MM.1S (cell line): ENCODE results near the gene C12orf56.
A peak's percentile ranks its signal among the peaks of the same experiment; 100 is the strongest.

Source experiments
- DNase-seq: peaks from one replicate; pipeline ENCODE4 v3.0.0-alpha.2; 2015
- H2AFZ ChIP-seq: fragments of 300-600 bp; sonication (generic); 2 replicates; pipeline ENCODE4 v1.6.0; 2016; ENCODE audit warnings: antibody characterized with exemption, low read length
- H3F3A ChIP-seq: fragments of 300-600 bp; sonication (generic); 2 replicates; pipeline ENCODE4 v1.6.1; 2016; ENCODE audit warnings: mild to moderate bottlenecking, antibody characterized with exemption, low read length, moderate library complexity, mixed read lengths; ENCODE audit not compliant: insufficient read depth
- H3K27ac ChIP-seq: fragments of 300-600 bp; sonication (generic); 2 replicates; pipeline ENCODE4 v1.5.1; 2016; ENCODE audit warnings: mild to moderate bottlenecking, low read length
- H3K27me3 ChIP-seq: fragments of 300-600 bp; sonication (generic); replicated peaks from 2 replicates; pipeline ENCODE4 v1.6.0; 2016; ENCODE audit warnings: low read length; ENCODE audit not compliant: insufficient read depth
- H3K36me3 ChIP-seq: fragments of 300-600 bp; sonication (generic); replicated peaks from 2 replicates; pipeline ENCODE4 v1.6.1; 2016; ENCODE audit warnings: mild to moderate bottlenecking, low read length, mixed read lengths; ENCODE audit not compliant: insufficient read depth
- H3K4me1 ChIP-seq: fragments of 300-600 bp; sonication (generic); 2 replicates; pipeline ENCODE4 v1.6.1; 2016; ENCODE audit warnings: low read length, mixed read lengths
- H3K4me2 ChIP-seq: fragments of 300-600 bp; sonication (generic); 2 replicates; pipeline ENCODE4 v1.6.0; 2016; ENCODE audit warnings: low read depth, low read length
- H3K4me3 ChIP-seq: fragments of 300-600 bp; sonication (generic); 2 replicates; pipeline ENCODE4 v1.5.1; 2016; ENCODE audit warnings: low read length, mixed read lengths
- H3K79me2 ChIP-seq: fragments of 300-600 bp; sonication (generic); 2 replicates; pipeline ENCODE4 v1.6.1; 2016; ENCODE audit warnings: mixed run types, low read length, mixed read lengths
- H3K9ac ChIP-seq: fragments of 300-600 bp; sonication (generic); 2 replicates; pipeline ENCODE4 v1.6.1; 2016; ENCODE audit warnings: low read length, mixed read lengths
- H3K9me2 ChIP-seq: fragments of 300-600 bp; sonication (generic); replicated peaks from 2 replicates; pipeline ENCODE4 v1.6.1; 2016; ENCODE audit warnings: mild to moderate bottlenecking, low read length, mixed read lengths; ENCODE audit not compliant: insufficient read depth
- H3K9me3 ChIP-seq: fragments of 300-600 bp; sonication (generic); replicated peaks from 2 replicates; pipeline ENCODE4 v1.6.1; 2016; ENCODE audit warnings: mild to moderate bottlenecking, low read length, mixed read lengths; ENCODE audit not compliant: insufficient read depth
- H4K20me1 ChIP-seq: fragments of 300-600 bp; sonication (generic); 2 replicates; pipeline ENCODE4 v1.6.1; 2016; ENCODE audit warnings: mild to moderate bottlenecking, low read length, moderate library complexity, mixed read lengths; ENCODE audit not compliant: insufficient read depth
- CTCF ChIP-seq: fragments of 300-600 bp; sonication (generic); IDR thresholded peaks from 2 replicates; pipeline ENCODE4 v1.5.1; 2016; ENCODE audit warnings: antibody characterized with exemption, low read length, mixed read lengths
- EZH2 ChIP-seq: fragments of 300-600 bp; sonication (generic); optimal IDR thresholded peaks from 2 replicates; pipeline ENCODE3; 2017; ENCODE audit warnings: low read depth, mild to moderate bottlenecking, antibody characterized with exemption, low read length, mixed read lengths
- EZH2phosphoT487 ChIP-seq: fragments of 300-600 bp; sonication (generic); IDR thresholded peaks from 2 replicates; pipeline ENCODE4 v1.6.1; 2018; ENCODE audit warnings: antibody characterized with exemption, low read length

Gene C12orf56

GRCh38 chr12:64404470-64405256, 14.1 kb upstream of the C12orf56 start:
- H2AFZ ChIP-seq, result peak overlapping the region; percentile 97
- peak overlapping the region; percentile 99 for H3K9ac ChIP-seq

GRCh38 chr12:64403707-64404469, 13.3 kb upstream of the C12orf56 start, which contains the start of gene XPOT:
Gene XPOT (plus strand): TSS chr12:64404392. CDS start chr12:64410036, 5,644 bp downstream.
- Histone ChIP-seq H3K27me3 (no peaks in the 10 kb centered on the region), H3K4me3 (peak within 1 kb of the TSS; percentile 100), H3K4me1 (no peaks in the 10 kb centered on the region), H4K20me1 (no peaks in the 10 kb centered on the region), H3F3A (peaks cover 9% of the 10 kb centered on the region), H3K36me3 (no peaks in the 10 kb centered on the region), H2AFZ (peak within 1 kb of the TSS; percentile 97), H3K27ac (peak within 1 kb of the TSS; percentile 99), H3K9me2 (no peaks in the 10 kb centered on the region), H3K4me2 (peak within 1 kb of the TSS; percentile 77), H3K9me3 (no peaks in the 10 kb centered on the region), H3K9ac (peak within 1 kb of the TSS; percentile 99), H3K79me2 (peaks cover 44% of the 10 kb centered on the region)
- DNase-seq, result peak; percentile 97
- no peak for TF ChIP-seq EZH2
- no peak for TF ChIP-seq CTCF
- TF ChIP-seq EZH2phosphoT487, result no peak

More at GRCh38 chr12:64404470-64405256, 14.1 kb upstream of the C12orf56 start:
- Histone ChIP-seq H3K4me2 (peak overlapping the region; percentile 77), H3K9me2 (no peaks in the 10 kb centered on the region), H3K27me3 (no peaks in the 10 kb centered on the region), H4K20me1 (no peaks in the 10 kb centered on the region), H3K4me3 (peak overlapping the region; percentile 100), H3K4me1 (no peaks in the 10 kb centered on the region), H3K27ac (peak overlapping the region; percentile 99), H3K79me2 (peaks cover 50% of the 10 kb centered on the region), H3F3A (peaks cover 9% of the 10 kb centered on the region), H3K36me3 (no peaks in the 10 kb centered on the region; the same call in 1 of the 2 replicates), H3K9me3 (no peaks in the 10 kb centered on the region)
- DNase-seq, result peak; percentile 58
- no peak for TF ChIP-seq EZH2
- TF ChIP-seq CTCF, result no peak
- no peak for TF ChIP-seq EZH2phosphoT487

DNA sequence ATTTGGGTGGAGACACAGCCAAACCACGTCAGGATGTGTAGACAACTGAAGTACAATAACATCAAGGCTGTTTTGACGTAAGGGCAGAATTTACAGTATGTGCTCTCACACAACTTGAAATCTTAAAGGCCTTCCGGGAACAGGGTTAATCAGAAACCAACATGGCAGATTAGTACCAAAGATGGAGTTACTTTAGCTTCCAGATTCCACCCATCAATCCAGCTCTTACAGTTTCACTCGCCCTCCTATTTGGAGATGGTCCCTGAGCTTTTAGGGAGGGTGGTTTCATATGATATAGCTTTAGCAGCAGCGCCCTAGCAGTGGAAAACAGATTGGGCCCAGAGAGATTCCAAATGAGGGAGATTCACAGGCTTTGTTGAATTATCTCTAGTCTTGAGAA, 11.6 kb upstream of the C12orf56 start:
- no peak overlapping the region for H3K9ac ChIP-seq
- no peak overlapping the region for H2AFZ ChIP-seq

More for the DNA sequence above, 11.6 kb upstream of the C12orf56 start:
- DNase-seq, result no peak
- Histone ChIP-seq H3K27ac (no peak overlapping the region), H3K4me1 (no peaks in the 10 kb centered on the region), H3K79me2 (peaks cover 27% of the 10 kb centered on the region), H3K4me2 (no peak overlapping the region), H3K36me3 (no peaks in the 10 kb centered on the region), H3K4me3 (no peak overlapping the region), H3K27me3 (no peaks in the 10 kb centered on the region), H4K20me1 (no peaks in the 10 kb centered on the region), H3K9me2 (no peaks in the 10 kb centered on the region), H3F3A (peaks cover 9% of the 10 kb centered on the region), H3K9me3 (no peaks in the 10 kb centered on the region)
- TF ChIP-seq EZH2 (no peak), CTCF (no peak), EZH2phosphoT487 (no peak)
